RKO (cell line): Measurements from ENCODE around the gene SIRPB2.

Experiments
- DNase-seq: peaks from one replicate; pipeline ENCODE4 v3.0.0-alpha.2; 2016; ENCODE audit warnings: low spot score

Gene SIRPB2

DNA sequence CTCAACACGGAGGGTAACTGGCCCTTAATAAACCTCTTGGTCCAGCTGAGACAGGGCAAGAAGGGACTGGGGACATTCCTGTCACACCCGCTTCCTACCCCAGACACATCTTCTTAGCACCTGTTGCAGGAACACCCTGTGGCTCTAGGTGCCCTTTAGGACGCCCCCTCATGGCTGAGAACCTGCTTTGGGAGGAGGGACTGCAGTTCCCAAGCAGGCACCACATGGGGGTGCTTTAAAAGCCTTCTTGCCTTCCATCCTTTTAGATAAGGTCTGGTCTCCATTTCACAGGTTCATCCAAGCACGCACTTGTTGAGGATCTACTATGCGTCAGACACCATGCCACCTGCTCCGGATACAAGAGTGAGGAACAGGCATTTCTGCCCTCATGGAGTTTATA is 51.2 kb downstream of the SIRPB2 start:
- no peak for DNase-seq

DNA sequence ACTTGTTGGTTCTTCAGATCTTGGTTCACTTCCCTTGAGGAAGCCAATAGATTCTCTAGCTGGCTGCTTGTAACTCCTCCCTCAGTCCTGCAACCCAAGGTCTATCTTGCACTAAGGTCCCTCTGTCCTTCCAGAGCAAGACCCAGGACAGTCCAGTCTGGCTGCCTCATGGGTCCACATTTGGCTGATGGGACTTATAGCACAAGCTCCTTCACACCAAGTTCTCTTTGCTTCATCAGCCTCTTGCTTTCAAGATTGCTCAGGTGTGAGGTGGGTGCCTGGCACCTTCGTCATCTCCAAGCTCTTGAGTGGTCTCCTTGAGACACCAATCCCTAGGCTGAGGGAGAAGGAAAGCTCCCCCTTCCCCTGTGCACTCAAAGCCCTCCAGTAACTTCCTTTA is 52.9 kb downstream of the SIRPB2 start:
- DNase-seq = no peak

DNA sequence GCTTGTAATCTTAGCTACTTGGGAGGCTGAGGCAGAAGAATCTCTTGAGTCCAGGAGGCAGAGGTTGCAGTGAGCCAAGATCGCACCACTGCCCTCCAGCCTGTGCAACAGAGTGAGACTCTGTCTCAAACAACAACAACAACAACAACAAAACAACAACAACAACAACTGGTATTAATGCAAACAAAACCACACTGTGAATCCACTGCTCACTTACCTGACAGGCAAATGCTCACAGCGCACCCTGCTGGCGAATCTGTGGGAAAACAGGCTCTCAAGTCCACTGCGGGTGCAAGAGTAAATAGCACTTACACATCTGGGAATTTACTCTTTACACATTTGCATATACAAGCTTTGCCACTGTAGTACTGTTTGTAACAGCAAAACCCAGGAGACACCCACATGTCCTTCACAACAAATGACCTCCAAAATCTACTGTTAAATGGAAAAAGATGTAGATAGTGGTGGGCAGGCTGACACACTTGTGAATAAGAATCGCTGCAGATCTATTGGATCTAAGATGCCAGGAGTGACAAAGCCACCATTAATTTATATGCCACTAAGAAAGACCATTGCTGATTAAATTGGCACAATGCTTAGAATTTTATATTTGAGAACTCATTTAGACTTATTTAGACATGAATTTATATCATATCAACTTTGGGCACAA is 53.9 kb downstream of the SIRPB2 start:
- peak; percentile 86 for DNase-seq

DNA sequence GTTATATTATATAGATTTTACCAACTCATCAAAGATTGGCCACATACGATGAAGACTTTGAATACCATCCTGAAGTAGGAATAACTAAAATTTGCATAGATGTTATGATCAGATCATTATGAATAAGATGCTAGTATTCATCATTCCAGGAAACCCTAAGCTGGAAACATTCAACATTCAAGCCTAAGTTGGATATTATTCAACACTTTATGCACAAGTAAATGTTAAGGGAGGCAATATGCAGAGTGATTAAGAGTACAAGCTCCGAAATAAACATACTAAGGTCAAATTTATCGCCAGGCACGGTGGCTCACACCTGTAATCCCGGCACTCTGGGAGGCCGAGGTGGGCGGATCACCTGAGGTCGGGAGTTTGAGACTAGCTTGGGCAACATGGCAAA is 55.0 kb downstream of the SIRPB2 start:
- no peak for DNase-seq

DNA sequence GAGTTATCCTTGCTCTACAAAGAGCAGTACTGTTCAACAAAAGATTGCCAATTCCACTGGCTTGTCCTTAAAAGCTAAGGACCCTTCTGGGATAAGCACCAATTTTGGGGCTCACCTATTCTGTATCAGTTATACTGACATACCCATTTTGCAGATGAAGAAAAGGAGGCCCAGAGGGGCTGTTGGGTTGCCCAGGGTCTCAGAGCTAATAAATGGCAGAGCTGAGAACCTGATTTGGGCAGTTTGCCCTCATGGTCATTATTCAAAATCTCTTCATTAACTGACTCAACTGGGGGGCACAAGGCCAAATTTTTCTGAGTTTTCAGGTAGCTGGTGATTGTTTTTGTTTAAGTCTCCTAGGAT is 55.9 kb downstream of the SIRPB2 start:
- DNase-seq = no peak

DNA sequence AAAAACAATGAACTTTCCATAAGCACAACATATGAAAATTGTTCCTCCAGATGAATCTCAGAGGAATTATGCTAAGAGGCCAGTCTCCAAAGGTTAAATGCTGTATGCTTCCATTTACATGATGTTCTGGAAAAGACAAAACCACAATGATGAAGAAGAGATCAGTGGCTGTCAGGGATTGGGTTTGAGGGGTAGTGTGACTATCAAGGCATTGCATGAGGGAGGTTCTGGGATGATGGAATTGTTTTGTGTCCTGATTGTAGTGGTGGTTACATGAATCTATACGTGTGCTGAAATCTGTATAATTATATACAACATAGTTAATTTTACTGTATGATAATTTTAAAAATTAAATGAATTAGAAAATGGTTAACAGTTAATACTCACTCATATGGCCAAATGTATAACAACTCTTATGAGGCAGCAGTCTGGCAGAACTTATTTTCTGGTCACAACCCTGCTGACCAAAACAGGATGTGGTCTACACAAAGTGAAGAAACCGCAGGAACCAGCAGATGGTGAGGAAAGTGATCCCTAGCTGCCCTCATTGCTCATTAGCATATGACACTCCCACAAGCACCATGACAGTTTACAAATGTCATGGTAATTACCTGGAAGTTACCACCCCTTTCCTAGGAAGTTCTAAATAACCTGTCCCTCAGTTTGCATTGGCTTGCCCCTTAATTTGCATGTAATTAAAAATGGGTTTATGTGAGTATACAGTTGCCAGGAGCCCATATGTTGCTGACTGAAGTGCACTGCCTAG is 56.5 kb downstream of the SIRPB2 start:
- DNase-seq = peak; percentile 41

DNA sequence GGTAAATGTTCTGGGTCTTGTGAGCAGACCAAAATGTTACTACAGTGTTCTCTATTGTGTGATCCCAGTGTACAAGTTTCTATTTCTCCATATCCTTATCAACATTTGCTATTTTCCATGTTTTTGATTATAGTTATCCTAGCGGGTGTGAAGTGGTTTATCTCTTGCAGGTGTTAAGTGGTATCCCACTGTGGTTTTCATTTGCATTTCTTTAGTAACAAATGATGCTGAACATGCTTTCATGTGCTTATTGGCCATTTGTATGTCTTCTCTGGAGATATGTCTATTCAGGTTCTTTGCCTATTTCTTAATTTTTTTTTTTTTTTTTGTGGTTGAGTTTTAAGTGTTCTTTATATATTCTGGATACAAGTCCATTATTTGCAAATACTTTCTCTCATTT is 60.1 kb downstream of the SIRPB2 start:
- DNase-seq = no peak

DNA sequence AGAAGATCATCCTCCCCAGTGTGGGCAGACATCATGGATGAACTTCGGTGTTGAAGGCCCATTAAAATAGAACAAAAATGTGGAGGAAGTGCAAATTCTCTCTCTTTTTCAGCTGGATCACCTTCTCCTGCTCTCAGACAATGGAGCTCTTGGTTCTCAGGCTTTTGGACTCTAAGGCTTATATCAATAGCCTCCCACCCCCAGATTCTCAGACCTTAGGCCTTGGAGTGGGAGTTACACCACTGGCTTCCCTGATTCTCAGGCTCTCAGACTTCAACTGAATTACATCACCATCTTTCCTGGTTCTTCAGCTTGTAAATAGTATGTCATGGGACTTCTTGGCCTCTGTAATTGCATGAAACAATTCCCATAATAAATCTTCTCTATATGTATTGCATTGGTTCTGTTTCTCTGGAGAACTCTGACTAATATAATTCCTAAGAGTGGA is 61.2 kb downstream of the SIRPB2 start:
- no peak for DNase-seq

DNA sequence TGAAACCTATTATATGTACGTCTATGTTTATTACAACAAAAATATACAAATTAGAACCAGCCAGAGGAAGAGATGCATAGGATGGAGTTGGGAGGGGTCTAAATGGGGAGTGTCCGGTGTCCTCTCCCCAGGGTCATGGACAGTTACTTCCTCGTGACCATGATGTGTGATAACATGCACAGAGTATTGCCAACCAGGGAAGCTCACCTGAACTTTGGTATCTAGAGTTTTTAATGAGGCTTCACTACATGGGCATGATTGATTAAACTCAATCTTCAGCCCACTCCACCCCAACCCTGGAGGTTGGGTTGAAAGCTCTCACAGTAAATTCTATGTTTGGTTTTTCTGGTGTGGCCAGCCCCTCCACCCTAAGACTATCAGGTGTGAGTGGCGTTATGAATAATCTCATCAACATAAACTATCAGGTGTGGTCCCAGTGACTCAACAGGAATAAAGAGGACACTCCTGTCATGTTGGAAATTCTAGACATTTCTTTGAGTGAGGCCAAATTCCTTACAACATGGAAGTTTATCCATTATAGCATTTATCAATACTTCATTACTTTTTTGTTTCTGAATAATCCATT is 62.0 kb downstream of the SIRPB2 start:
- no peak for DNase-seq

DNA sequence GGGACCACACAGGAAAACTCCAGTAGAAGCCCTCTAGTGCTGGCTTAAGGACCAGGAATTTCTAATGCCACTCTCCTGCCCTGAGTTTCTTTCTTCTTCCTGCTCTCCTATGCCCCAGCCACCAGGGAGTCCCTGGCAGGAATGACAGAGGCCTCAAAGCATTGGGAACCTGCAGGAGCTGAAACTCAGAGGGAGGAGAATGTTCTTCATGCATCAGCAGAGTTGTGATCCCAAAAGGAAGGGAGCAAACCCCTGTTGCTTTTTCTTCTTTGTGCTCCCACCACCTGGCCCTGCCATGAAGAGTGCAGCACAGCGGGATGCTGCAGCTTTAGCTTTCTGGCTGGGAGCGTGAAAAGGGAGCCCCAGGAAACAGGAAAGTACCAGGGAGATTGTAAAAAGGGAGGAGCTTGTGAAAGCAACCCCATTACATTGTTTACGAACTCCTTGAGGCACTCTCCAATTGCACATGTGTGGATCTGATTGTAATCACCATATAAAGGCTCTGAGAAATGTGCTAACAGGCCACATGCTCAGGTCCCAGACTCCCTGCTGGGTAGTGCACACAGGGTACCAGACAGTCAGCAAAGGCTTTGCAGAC is 63.7 kb downstream of the SIRPB2 start:
- no peak for DNase-seq

DNA sequence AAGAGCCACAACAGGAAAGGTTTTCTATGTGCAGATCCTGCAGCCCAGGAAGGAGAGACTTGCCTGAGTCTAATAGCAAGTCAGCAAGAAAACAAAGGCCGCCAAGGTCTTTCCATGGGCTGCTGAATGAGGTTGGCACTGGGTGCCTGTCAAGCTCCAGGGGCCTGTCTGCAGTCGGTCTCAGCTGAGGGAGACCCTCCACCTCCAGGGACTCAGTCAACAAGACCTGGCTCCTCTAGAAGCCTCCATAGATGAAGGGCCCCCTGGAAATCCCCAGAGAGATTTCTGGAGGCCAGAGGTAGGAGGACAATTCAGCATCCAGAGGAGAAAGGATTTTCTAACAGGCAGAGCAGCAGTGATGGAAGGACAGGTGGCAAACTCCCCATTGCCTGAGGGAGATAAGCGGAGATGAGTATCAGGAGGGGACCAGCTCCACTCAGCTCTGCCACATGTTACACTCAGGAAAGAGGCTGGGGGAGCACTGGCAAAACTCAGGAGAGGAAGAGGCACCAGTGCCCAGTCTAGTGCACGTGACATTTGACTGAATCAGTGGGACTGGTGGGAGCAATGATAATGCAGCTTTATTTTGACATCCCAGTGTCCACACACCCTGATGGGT is 64.9 kb downstream of the SIRPB2 start:
- no peak for DNase-seq
